ENCODE results near the gene ATP11A. TPM values are rescaled to one million over a fixed set of nuclear protein-coding genes. Genes with fewer than 3 reads are reported as not detected.

The ATP11A gene
- total and polyA plus RNA-seq, 10 of the 15 experiments (the other 5 are each of a cell fraction or from before 2014, with no cell fraction given), result 1.4 to 69.6 (median 14.4) TPM

- no peak overlapping the region for H2AFZ ChIP-seq (ENCODE audit: control insufficient read depth, low read depth, low read length)
- in situ Hi-C loops (cut with MboI) (no loop called here), intact Hi-C loops (cut with micrococcal nuclease; ENCODE audit: unreplicated experiment) (no loop called here)
- ChIA-PET POLR2A (no interaction called here), CTCF (interaction anchor here (1.6 kb wide), 1 partner anchor 14 kb away, joined by 5 read pairs; no protein-coding TSS in a partner anchor), SMC1A (ENCODE audit: uncharacterized antibody, unreplicated experiment) (no interaction called here), RAD21 (ENCODE audit: unreplicated experiment) (no interaction called here)
- no peaks in the 10 kb centered on the region for H3K36me3 ChIP-seq (ENCODE audit: control insufficient read depth in 2 of 2, insufficient read depth in 2 of 2, low read length in 1 of 2)
- ATAC-seq (no peak), DNase-seq (ENCODE audit: low read depth, low spot score) (no peak), FAIRE-seq (no peak)
- H3K4me2 ChIP-seq (ENCODE audit: control insufficient read depth, insufficient read depth), result no peak overlapping the region
- H4K20me1 ChIP-seq (ENCODE audit: control insufficient read depth, insufficient read depth), result no peaks in the 10 kb centered on the region
- no peaks in the 10 kb centered on the region for H3K4me1 ChIP-seq (ENCODE audit: control insufficient read depth, insufficient read depth, low read length)
- no peak for TF ChIP-seq PAX5 (IDR thresholded peaks at IDR 0.05; ENCODE audit: borderline replicate concordance, low read depth, low read length)
- no peak for TF ChIP-seq CTCF (IDR thresholded peaks at IDR 0.05 in 2 of 3, conservative IDR thresholded peaks at IDR 0.05 in 1 of 3; ENCODE audit: control insufficient read depth in 2 of 3, extremely low read depth in 1 of 3, insufficient read depth in 1 of 3, low read depth in 3 of 3, low read length in 3 of 3)
- no peak for TF ChIP-seq RAD21 (IDR thresholded peaks at IDR 0.05; ENCODE audit: insufficient read depth, low read depth, low read length)
- TF ChIP-seq FOXK2 (IDR thresholded peaks at IDR 0.05), result no peak
- no peak for TF ChIP-seq NR2C2 (IDR thresholded peaks at IDR 0.05; ENCODE audit: borderline replicate concordance, control insufficient read depth, insufficient read length, low read depth)
- TF ChIP-seq MEF2B (IDR thresholded peaks at IDR 0.05; ENCODE audit: partially characterized antibody, poor library complexity, severe bottlenecking), result no peak
- no peak for TF ChIP-seq RBBP5 (conservative IDR thresholded peaks at IDR 0.05)
- TF ChIP-seq REST (IDR thresholded peaks at IDR 0.05; ENCODE audit: low read depth, low read length), result no peak
- no peak for TF ChIP-seq USF2 (IDR thresholded peaks at IDR 0.05; ENCODE audit: borderline replicate concordance, low read depth, low read length)
- no peak for TF ChIP-seq RCOR1 (conservative IDR thresholded peaks at IDR 0.05; ENCODE audit: low read depth, low read length)
- TF ChIP-seq EZH2 (IDR thresholded peaks at IDR 0.05; ENCODE audit: borderline replicate concordance, control insufficient read depth, low read depth, low read length), result no peak
- TF ChIP-seq PAX8 (IDR thresholded peaks at IDR 0.05), result no peak
- TF ChIP-seq RFX5 (IDR thresholded peaks at IDR 0.05; ENCODE audit: low read depth, low read length), result no peak
- H3K9me3 ChIP-seq (replicated peaks; ENCODE audit: control insufficient read depth, insufficient read depth, low read length), result no peaks in the 10 kb centered on the region
- H3K9ac ChIP-seq (ENCODE audit: control insufficient read depth, insufficient read depth, low read length), result no peak overlapping the region
- H3K27ac ChIP-seq (ENCODE audit: control insufficient read depth, insufficient read depth), result no peak overlapping the region
- WGBS (ENCODE audit: insufficient coverage, insufficient replicate concordance, low lambda C conversion rate, missing lambda C conversion rate), result 10% methylated on average over 21 of the region's 21 CpGs
- peaks cover 0 to 2% of the 10 kb centered on the region in 2 experiments; a peak in 3 of 4 replicates for H3K27me3 ChIP-seq (replicated peaks in 1 of 2; ENCODE audit: control insufficient read depth in 2 of 2, insufficient read depth in 2 of 2, low read length in 1 of 2)
- H3K79me2 ChIP-seq (ENCODE audit: control insufficient read depth, insufficient read depth, low read length), result no peaks in the 10 kb centered on the region
- BruUV-seq (replicated peaks), result no TSS peak
- no peak overlapping the region for H3K4me3 ChIP-seq
Measured at GRCh38 chr13:112928972-112929782, 239.3 kb downstream of the ATP11A start.

Measured in GM12878 (cell line).